HepG2 (cell line): ENCODE data around the gene ZNF526. TPM values are rescaled to one million over a fixed set of nuclear protein-coding genes. Genes with fewer than 3 reads are reported as not detected.
A peak's percentile ranks its signal among the peaks of the same experiment; 100 is the strongest.

Experiments used
- FOSL2 ChIP-seq: sonication (generic); formaldehyde crosslinking; IDR thresholded peaks from 2 replicates; pipeline ENCODE4 v1.4.0; 2020; ENCODE audit warnings: missing genetic modification reagents
- GPN1 ChIP-seq: sonication (generic); formaldehyde crosslinking; IDR thresholded peaks from 2 replicates; pipeline ENCODE4 v1.5.1; 2020; ENCODE audit warnings: missing genetic modification reagents, borderline replicate concordance
- HES4 ChIP-seq: sonication (generic); formaldehyde crosslinking; IDR thresholded peaks from 2 replicates; pipeline ENCODE4 v1.9.0; 2021; ENCODE audit warnings: mild to moderate bottlenecking, missing genetic modification reagents, borderline replicate concordance
- MTF1 ChIP-seq: sonication (generic); formaldehyde crosslinking; IDR thresholded peaks from 2 replicates; pipeline ENCODE4 v1.5.0; 2020; ENCODE audit warnings: missing genetic modification reagents
- NONO ChIP-seq, 2 experiments: fragments of 450-650 bp in 1 of 2; sonication (generic) in 1 of 2; formaldehyde crosslinking in 1 of 2; IDR thresholded peaks in 1 of 2; conservative IDR thresholded peaks in 1 of 2; 2 replicates each; pipeline versions ENCODE4 v1.6.1 to v1.8.0; 2017 to 2022; ENCODE audit warnings: mild to moderate bottlenecking in 1 of 2, missing genetic modification reagents in 1 of 2, moderate library complexity in 1 of 2
- PAWR ChIP-seq: sonication (generic); formaldehyde crosslinking; IDR thresholded peaks from 2 replicates; pipeline ENCODE4 v1.4.0; 2020; ENCODE audit warnings: missing genetic modification reagents, mild to moderate bottlenecking, borderline replicate concordance
- RBM39 ChIP-seq: fragments of 200-400 bp; formaldehyde crosslinking; IDR thresholded peaks from one replicate; pipeline ENCODE4 v1.6.1; 2018; ENCODE audit warnings: antibody characterized with exemption, mild to moderate bottlenecking, low read depth, low read length; ENCODE audit not compliant: poor library complexity, severe bottlenecking
- SALL2 ChIP-seq: sonication (generic); formaldehyde crosslinking; IDR thresholded peaks from 2 replicates; pipeline ENCODE4 v1.8.1; 2023; ENCODE audit warnings: mild to moderate bottlenecking, missing genetic modification reagents, inconsistent platforms
- SMAD1 ChIP-seq: sonication (generic); formaldehyde crosslinking; IDR thresholded peaks from 2 replicates; pipeline ENCODE4 v1.4.0; 2020; ENCODE audit warnings: missing genetic modification reagents, low read depth, mild to moderate bottlenecking, borderline replicate concordance
- SMC3 ChIP-seq: IDR thresholded peaks from 2 replicates; pipeline ENCODE4 v1.6.1; 2011; ENCODE audit warnings: low read length, improper control_type of control experiment
- TBP ChIP-seq: sonication (generic); formaldehyde crosslinking; IDR thresholded peaks from 2 replicates; pipeline ENCODE4 v1.5.0; 2020; ENCODE audit warnings: missing genetic modification reagents
- TCF7L2 ChIP-seq: IDR thresholded peaks from 2 replicates; pipeline ENCODE4 v1.6.1; 2011; ENCODE audit warnings: mild to moderate bottlenecking, low read depth, low read length, moderate library complexity
- XBP1 ChIP-seq: sonication (generic); formaldehyde crosslinking; IDR thresholded peaks from 2 replicates; pipeline ENCODE4 v1.5.0; 2020; ENCODE audit warnings: missing genetic modification reagents
- ZBTB3 ChIP-seq: sonication (generic); formaldehyde crosslinking; IDR thresholded peaks from 2 replicates; pipeline ENCODE4 v1.4.0; 2020; ENCODE audit warnings: low read depth, mild to moderate bottlenecking, moderate library complexity, missing genetic modification reagents, borderline replicate concordance
- ZNF3 ChIP-seq: IDR thresholded peaks from 2 replicates; pipeline ENCODE4 v1.7.0; 2017; ENCODE audit warnings: inconsistent platforms
- ZNF562 ChIP-seq: sonication (generic); formaldehyde crosslinking; IDR thresholded peaks from 2 replicates; pipeline ENCODE4 v1.8.0; 2022; ENCODE audit warnings: missing genetic modification reagents, borderline replicate concordance
- ZNF777 ChIP-seq: sonication (generic); formaldehyde crosslinking; IDR thresholded peaks from 2 replicates; pipeline ENCODE4 v1.4.0; 2020; ENCODE audit warnings: missing genetic modification reagents
- polyA plus RNA-seq, 8 experiments: library from polyadenylated mRNA; depleted of rRNA in 3 of 8; stranded (reverse) in 7 of 8; unstranded in 1 of 8; fragments of >200 nt; fragmentation: Illumina TruSeq in 4 of 8; extraction: Trizol in 4 of 8; gene quantifications; 2 replicates each; pipeline versions ENCODE4 v1.2.1 to v1.2.3, GENCODE V29; 2011 to 2016; ENCODE audit warnings: low read depth in 4 of 8, missing spikeins in 1 of 8, mixed read lengths in 1 of 8; ENCODE audit not compliant: insufficient read depth in 1 of 8
- total RNA-seq, 5 experiments: library from RNA; depleted of rRNA; stranded (reverse); fragments of >200 nt; fragmentation: Illumina TruSeq; extraction: Trizol; gene quantifications; 2 replicates each; pipeline ENCODE4 v1.2.3, GENCODE V29; 2016; ENCODE audit warnings: low read depth in 1 of 5
- TF ChIP-seq, protein P1 (sequence below), 2 experiments: fragments of 450-650 bp in 1 of 2; sonication (generic) in 1 of 2; formaldehyde crosslinking; IDR thresholded peaks; 2 replicates each; pipeline versions ENCODE4 v1.5.0 to v1.8.0; 2020 to 2022; ENCODE audit warnings: mild to moderate bottlenecking in 1 of 2, missing genetic modification reagents in 1 of 2
- TF ChIP-seq, protein P2 (sequence below): sonication (generic); formaldehyde crosslinking; IDR thresholded peaks from 2 replicates; pipeline ENCODE4 v1.4.0; 2020; ENCODE audit warnings: mild to moderate bottlenecking, missing genetic modification reagents
- TF ChIP-seq, protein P3 (sequence below): sonication (generic); formaldehyde crosslinking; IDR thresholded peaks from 2 replicates; pipeline ENCODE4 v1.4.0; 2020; ENCODE audit warnings: missing genetic modification reagents
- TF ChIP-seq, protein P4 (sequence below): sonication (generic); formaldehyde crosslinking; IDR thresholded peaks from 2 replicates; pipeline ENCODE4 v1.5.1; 2020; ENCODE audit warnings: missing genetic modification reagents, mild to moderate bottlenecking, borderline replicate concordance

Gene ZNF526
- total and polyA plus RNA-seq, 2 of the 13 experiments (the other 11 are each of a cell fraction or from before 2014, with no cell fraction given): 3.3 to 8.4 TPM

DNA sequence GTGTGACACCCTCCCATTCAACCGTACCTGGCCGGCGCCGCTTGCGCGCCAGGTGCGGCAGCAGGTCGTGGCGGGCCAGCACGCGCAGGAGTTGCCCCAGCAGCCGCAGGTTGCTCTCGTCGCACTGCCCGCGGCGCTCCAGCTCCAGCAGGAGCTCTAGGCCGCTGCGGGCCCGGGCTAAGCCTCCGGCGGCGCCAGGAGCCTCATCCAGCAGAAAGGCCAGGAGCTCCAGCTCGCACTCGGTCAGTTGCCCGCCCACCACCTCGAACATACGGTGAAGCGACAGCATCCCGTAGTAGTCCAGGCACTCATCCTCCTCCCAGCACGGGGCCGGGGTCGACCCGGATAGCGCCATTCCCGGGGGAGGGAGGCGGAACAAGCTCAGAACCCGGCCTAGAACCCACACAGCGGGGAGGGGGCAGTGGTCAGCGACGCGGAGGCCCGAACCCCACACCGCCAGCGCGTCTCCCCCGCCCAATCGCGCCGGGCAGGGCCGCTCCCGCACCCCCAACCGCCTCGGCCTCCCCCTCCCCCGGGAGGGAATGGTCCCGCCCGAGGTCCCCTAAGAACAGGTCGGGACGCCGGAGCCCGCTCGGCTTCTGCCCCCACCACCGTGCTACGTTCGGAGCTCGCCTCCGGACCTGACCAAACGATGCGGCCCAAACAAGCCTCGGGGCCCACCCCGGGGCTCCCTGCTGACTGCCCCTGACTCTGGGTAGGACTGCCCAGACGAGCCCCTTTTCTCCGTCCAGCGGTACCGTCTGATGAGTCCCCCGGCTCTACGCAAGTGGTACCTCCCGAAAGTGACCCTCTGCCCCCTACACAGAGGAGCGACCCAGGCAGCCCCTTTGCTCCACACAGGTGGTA, 3.2 kb upstream of the ZNF526 start (continued):
- TF ChIP-seq PAWR (no peak), FOSL2 (CRISPR knock-in tag) (no peak), XBP1 (CRISPR knock-in tag) (no peak), ZNF3 (CRISPR knock-in tag) (no peak), TBP (CRISPR knock-in tag) (no peak), MTF1 (CRISPR knock-in tag) (no peak), HES4 (CRISPR knock-in tag) (0 out of 2 replicates have a peak, but pooled peaks have one; percentile 30), NONO (IDR thresholded peaks at IDR 0.05) (no peak), NONO (CRISPR knock-in tag; conservative IDR thresholded peaks at IDR 0.05) (no peak), ZNF777 (CRISPR knock-in tag) (0 out of 2 replicates have a peak, but pooled peaks have one; percentile 31), SMC3 (no peak), GPN1 (CRISPR knock-in tag) (no peak), SALL2 (CRISPR knock-in tag) (peak; percentile 84), ZBTB3 (CRISPR knock-in tag) (no peak), RBM39 (peak; percentile 37), SMAD1 (CRISPR knock-in tag) (no peak), ZNF562 (CRISPR knock-in tag) (no peak), TCF7L2 (no peak)
- TF ChIP-seq, protein P1, sequence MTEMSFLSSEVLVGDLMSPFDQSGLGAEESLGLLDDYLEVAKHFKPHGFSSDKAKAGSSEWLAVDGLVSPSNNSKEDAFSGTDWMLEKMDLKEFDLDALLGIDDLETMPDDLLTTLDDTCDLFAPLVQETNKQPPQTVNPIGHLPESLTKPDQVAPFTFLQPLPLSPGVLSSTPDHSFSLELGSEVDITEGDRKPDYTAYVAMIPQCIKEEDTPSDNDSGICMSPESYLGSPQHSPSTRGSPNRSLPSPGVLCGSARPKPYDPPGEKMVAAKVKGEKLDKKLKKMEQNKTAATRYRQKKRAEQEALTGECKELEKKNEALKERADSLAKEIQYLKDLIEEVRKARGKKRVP (CRISPR knock-in tag; IDR thresholded peaks at IDR 0.05): no peak
- TF ChIP-seq, protein P2, sequence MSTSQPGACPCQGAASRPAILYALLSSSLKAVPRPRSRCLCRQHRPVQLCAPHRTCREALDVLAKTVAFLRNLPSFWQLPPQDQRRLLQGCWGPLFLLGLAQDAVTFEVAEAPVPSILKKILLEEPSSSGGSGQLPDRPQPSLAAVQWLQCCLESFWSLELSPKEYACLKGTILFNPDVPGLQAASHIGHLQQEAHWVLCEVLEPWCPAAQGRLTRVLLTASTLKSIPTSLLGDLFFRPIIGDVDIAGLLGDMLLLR: peak; percentile 78; the same call in 1 of the 2 replicates
- TF ChIP-seq, protein P3, sequence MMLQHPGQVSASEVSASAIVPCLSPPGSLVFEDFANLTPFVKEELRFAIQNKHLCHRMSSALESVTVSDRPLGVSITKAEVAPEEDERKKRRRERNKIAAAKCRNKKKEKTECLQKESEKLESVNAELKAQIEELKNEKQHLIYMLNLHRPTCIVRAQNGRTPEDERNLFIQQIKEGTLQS (CRISPR knock-in tag): no peak
- TF ChIP-seq, protein P4, sequence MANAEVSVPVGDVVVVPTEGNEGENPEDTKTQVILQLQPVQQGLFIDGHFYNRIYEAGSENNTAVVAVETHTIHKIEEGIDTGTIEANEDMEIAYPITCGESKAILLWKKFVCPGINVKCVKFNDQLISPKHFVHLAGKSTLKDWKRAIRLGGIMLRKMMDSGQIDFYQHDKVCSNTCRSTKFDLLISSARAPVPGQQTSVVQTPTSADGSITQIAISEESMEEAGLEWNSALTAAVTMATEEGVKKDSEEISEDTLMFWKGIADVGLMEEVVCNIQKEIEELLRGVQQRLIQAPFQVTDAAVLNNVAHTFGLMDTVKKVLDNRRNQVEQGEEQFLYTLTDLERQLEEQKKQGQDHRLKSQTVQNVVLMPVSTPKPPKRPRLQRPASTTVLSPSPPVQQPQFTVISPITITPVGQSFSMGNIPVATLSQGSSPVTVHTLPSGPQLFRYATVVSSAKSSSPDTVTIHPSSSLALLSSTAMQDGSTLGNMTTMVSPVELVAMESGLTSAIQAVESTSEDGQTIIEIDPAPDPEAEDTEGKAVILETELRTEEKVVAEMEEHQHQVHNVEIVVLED (CRISPR knock-in tag): no peak
